ACHN (cell line): ENCODE results near the gene FAM13B.

Experiments used
- DNase-seq: peaks from one replicate; pipeline ENCODE4 v3.0.0-alpha.2; 2015
- in situ Hi-C: cut with HindIII; loops from 2 replicates; pipeline ENCODE4 v1.10.0; 2017; ENCODE audit warnings: low sequenced_read_pairs, low pct_ligation_motif_present, low pct_unique_long_range_greater_than_20kb

FAM13B gene

GRCh38 chr5:137933491-137933911 is 99.4 kb downstream of the FAM13B start:
- DNase-seq, result no peak
- in situ Hi-C loops, result no loop called here

- in situ Hi-C loops, result no loop called here
- no peak for DNase-seq
Measured at GRCh38 chr5:137932800-137933199, 100.1 kb downstream of the FAM13B start.

- no peak for DNase-seq
- in situ Hi-C loops, result no loop called here
Measured at GRCh38 chr5:137923856-137924255, 109.0 kb downstream of the FAM13B start.

GRCh38 chr5:137921931-137922330 is 110.9 kb downstream of the FAM13B start:
- DNase-seq, result no peak
- in situ Hi-C loops, result no loop called here

GRCh38 chr5:137916923-137917322 is 116.0 kb downstream of the FAM13B start:
- no peak for DNase-seq
- in situ Hi-C loops, result no loop called here

- no peak for DNase-seq
- in situ Hi-C loops, result no loop called here
Measured at GRCh38 chr5:137914758-137915157, 118.1 kb downstream of the FAM13B start.

GRCh38 chr5:137902408-137903133 is 130.3 kb downstream of the FAM13B start:
- in situ Hi-C loops, result no loop called here
- no peak for DNase-seq

- in situ Hi-C loops, result no loop called here
- no peak for DNase-seq
Measured at GRCh38 chr5:137901011-137901817, 131.7 kb downstream of the FAM13B start.

- DNase-seq, result no peak
- in situ Hi-C loops, result no loop called here
Measured at GRCh38 chr5:137899493-137899892, 133.4 kb downstream of the FAM13B start.

- in situ Hi-C loops, result no loop called here
- no peak for DNase-seq
Measured at GRCh38 chr5:137896560-137896959, 136.3 kb downstream of the FAM13B start.

GRCh38 chr5:137894586-137894985 is 138.3 kb downstream of the FAM13B start:
- DNase-seq, result no peak
- in situ Hi-C loops, result no loop called here

- no peak for DNase-seq
- in situ Hi-C loops, result no loop called here
Measured at GRCh38 chr5:137891849-137892248, 141.0 kb downstream of the FAM13B start.

- in situ Hi-C loops, result no loop called here
- DNase-seq, result no peak
Measured at GRCh38 chr5:137890845-137891244, 142.0 kb downstream of the FAM13B start.

GRCh38 chr5:137888863-137889759 is 143.8 kb downstream of the FAM13B start, which contains the start of gene PKD2L2:
Gene PKD2L2 (plus strand): TSS chr5:137889457. CDS start chr5:137889492, 35 bp downstream.
- DNase-seq, result no peak
- in situ Hi-C loops, result no loop called here

- no peak for DNase-seq
- in situ Hi-C loops, result no loop called here
Measured at GRCh38 chr5:137888466-137888862, 144.4 kb downstream of the FAM13B start.
